ENCODE results near the gene BEGAIN.

GRCh38 chr14:100542619-100543205 is 44.5 kb downstream of the BEGAIN start:
- TF ChIP-seq POLR2A (IDR thresholded peaks at IDR 0.05; ENCODE audit: low read length) (no peak), GATA1 (IDR thresholded peaks at IDR 0.05; ENCODE audit: low read depth, low read length) (no peak)
